ENCODE data around the gene DDB1. TPM values are rescaled to one million over a fixed set of nuclear protein-coding genes. Genes with fewer than 3 reads are reported as not detected.

The DDB1 gene
- total RNA-seq, 1 donor from 2014 or later: 215 TPM

DNA sequence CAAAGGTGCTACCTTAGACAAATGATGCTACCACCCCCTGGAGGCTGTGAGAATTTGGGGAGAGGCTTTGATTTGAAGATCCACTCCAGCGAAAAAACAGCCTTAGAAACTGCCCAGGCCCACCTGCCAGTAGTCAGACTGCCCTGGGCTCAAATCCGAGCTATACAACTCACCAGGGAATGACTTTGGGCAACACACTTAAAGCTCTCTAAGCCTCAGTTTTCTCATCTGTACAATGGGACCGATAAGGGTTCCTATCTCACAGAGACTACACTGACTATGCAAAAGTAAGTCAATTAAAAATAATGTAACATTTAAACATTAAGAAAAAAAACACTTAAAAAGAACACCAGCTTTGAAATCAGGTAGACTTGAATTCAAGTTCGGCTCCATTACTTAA is 57.7 kb downstream of the DDB1 start:
- H3K4me3 ChIP-seq (ENCODE audit: low read length in 3 of 3): no peak overlapping the region
- H3K9me3 ChIP-seq (ENCODE audit: control insufficient read depth in 3 of 3, low read length in 3 of 3): no peaks in the 10 kb centered on the region
- H3K27ac ChIP-seq (ENCODE audit: low read depth, low read length): no peak overlapping the region

DNA sequence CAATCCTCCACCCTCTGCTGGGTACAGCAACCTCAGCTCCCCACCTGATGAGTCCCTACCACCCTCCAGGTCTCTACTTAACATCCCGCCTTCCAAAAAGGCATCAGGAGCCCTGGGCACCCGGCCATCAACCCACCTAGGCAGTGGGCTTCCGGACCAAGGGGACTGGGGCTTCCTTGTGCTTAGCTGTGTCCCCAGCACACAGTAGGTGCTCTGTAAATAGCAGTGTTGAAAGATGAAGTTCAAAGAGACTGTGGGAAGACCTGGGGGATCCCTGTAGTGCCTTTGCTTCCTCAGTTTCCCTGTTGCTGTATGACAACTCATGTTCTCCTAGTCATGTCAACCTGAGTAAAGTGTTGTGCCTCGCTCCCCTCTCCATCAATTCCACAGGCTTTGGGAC is 58.8 kb downstream of the DDB1 start:
- Histone ChIP-seq H3K27me3 (ENCODE audit: control insufficient read depth in 3 of 3, insufficient read depth in 3 of 3, low read length in 3 of 3) (no peaks in the 10 kb centered on the region), H3K36me3 (ENCODE audit: control insufficient read depth in 3 of 3, insufficient read depth in 3 of 3, low read length in 3 of 3) (peaks cover 0 to 7% (median 4%) of the 10 kb centered on the region in 3 donors), H3K9me3 (ENCODE audit: control insufficient read depth in 3 of 3, low read length in 3 of 3) (no peaks in the 10 kb centered on the region), H3K4me1 (ENCODE audit: control insufficient read depth in 3 of 3, insufficient read depth in 3 of 3, low read length in 3 of 3) (no peaks in the 10 kb centered on the region), H3K9ac (ENCODE audit: low read depth in 1 of 3, low read length in 3 of 3) (no peak overlapping the region), H3K4me3 (ENCODE audit: low read length in 3 of 3) (no peak overlapping the region), H3K27ac (ENCODE audit: low read depth, low read length) (no peak overlapping the region)

More for the DNA sequence above, 57.7 kb downstream of the DDB1 start:
- H3K36me3 ChIP-seq (ENCODE audit: control insufficient read depth in 3 of 3, insufficient read depth in 3 of 3, low read length in 3 of 3): peaks cover under 1 to 7% (median 4%) of the 10 kb centered on the region in 3 donors
- H3K27me3 ChIP-seq (ENCODE audit: control insufficient read depth in 3 of 3, insufficient read depth in 3 of 3, low read length in 3 of 3): no peaks in the 10 kb centered on the region
- H3K9ac ChIP-seq (ENCODE audit: low read depth in 1 of 3, low read length in 3 of 3): no peak overlapping the region
- no peaks in the 10 kb centered on the region for H3K4me1 ChIP-seq (ENCODE audit: control insufficient read depth in 3 of 3, insufficient read depth in 3 of 3, low read length in 3 of 3)

DNA sequence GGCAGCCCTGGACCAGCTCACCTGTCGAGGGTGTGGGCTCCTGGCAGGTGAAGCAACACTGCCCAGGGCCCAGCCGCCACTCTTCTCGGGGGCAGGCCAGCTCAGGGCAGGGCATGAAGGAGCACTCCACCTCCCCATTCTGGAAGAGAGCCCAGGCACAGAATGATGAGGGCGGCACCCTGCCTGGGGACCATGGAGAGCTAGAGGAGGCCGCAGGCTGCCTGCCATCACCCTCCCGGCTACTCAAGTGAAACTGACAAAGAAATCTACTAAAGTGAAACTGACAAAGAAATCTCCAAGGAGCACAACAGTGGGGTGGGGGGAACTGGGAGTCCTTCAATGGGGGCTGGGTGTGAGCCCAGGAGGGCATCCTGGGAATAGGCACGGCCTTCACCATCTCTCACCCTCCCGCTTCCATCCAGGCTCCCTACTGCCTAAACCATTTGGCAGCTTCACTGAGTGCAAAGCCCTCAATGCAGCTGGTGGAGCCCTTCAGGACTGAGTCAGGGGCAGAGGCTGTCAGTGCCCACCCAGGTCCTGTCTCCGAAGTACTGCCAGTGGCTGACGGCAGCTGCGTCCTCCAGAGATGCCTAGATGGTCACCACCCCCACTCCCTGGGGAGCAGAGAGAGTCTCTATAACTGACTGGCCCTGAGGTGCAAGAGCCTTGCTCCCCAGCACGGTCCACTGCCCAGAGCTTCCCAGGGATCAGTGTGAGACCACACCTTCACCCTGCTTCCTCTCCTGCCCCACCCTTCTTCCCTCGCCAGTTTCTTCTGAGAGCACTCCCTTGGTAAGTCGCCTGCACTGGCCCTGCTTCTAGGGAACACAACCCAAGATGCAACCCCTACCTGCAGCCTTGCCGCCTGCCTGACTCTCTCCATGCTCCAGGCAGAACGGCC is 59.5 kb downstream of the DDB1 start:
- Histone ChIP-seq H3K4me1 (ENCODE audit: control insufficient read depth in 3 of 3, insufficient read depth in 3 of 3, low read length in 3 of 3) (no peaks in the 10 kb centered on the region), H3K9ac (ENCODE audit: low read depth in 1 of 3, low read length in 3 of 3) (no peak overlapping the region), H3K36me3 (ENCODE audit: control insufficient read depth in 3 of 3, insufficient read depth in 3 of 3, low read length in 3 of 3) (peaks cover 0 to 7% (median 4%) of the 10 kb centered on the region in 3 donors), H3K9me3 (ENCODE audit: control insufficient read depth in 3 of 3, low read length in 3 of 3) (no peaks in the 10 kb centered on the region), H3K4me3 (ENCODE audit: low read length in 3 of 3) (no peak overlapping the region), H3K27me3 (ENCODE audit: control insufficient read depth in 3 of 3, insufficient read depth in 3 of 3, low read length in 3 of 3) (no peaks in the 10 kb centered on the region), H3K27ac (ENCODE audit: low read depth, low read length) (no peak overlapping the region)

GRCh38 chr11:61272731-61273130 is 60.2 kb downstream of the DDB1 start:
- Histone ChIP-seq H3K27me3 (ENCODE audit: control insufficient read depth in 3 of 3, insufficient read depth in 3 of 3, low read length in 3 of 3) (no peaks in the 10 kb centered on the region), H3K9ac (ENCODE audit: low read depth in 1 of 3, low read length in 3 of 3) (no peak overlapping the region), H3K4me3 (ENCODE audit: low read length in 3 of 3) (no peak overlapping the region), H3K36me3 (ENCODE audit: control insufficient read depth in 3 of 3, insufficient read depth in 3 of 3, low read length in 3 of 3) (peaks cover 0 to 7% (median 4%) of the 10 kb centered on the region in 3 donors), H3K9me3 (ENCODE audit: control insufficient read depth in 3 of 3, low read length in 3 of 3) (no peaks in the 10 kb centered on the region), H3K4me1 (ENCODE audit: control insufficient read depth in 3 of 3, insufficient read depth in 3 of 3, low read length in 3 of 3) (no peaks in the 10 kb centered on the region), H3K27ac (ENCODE audit: low read depth, low read length) (no peak overlapping the region)

GRCh38 chr11:61270354-61271076 is 62.4 kb downstream of the DDB1 start:
- Histone ChIP-seq H3K27ac (ENCODE audit: low read depth, low read length) (no peak overlapping the region), H3K4me3 (ENCODE audit: low read length in 3 of 3) (no peak overlapping the region), H3K36me3 (ENCODE audit: control insufficient read depth in 3 of 3, insufficient read depth in 3 of 3, low read length in 3 of 3) (peaks cover 0 to 7% (median 4%) of the 10 kb centered on the region in 3 donors), H3K9me3 (ENCODE audit: control insufficient read depth in 3 of 3, low read length in 3 of 3) (no peaks in the 10 kb centered on the region), H3K27me3 (ENCODE audit: control insufficient read depth in 3 of 3, insufficient read depth in 3 of 3, low read length in 3 of 3) (no peaks in the 10 kb centered on the region), H3K4me1 (ENCODE audit: control insufficient read depth in 3 of 3, insufficient read depth in 3 of 3, low read length in 3 of 3) (no peaks in the 10 kb centered on the region), H3K9ac (ENCODE audit: low read depth in 1 of 3, low read length in 3 of 3) (no peak overlapping the region)

- Histone ChIP-seq H3K27me3 (ENCODE audit: control insufficient read depth in 3 of 3, insufficient read depth in 3 of 3, low read length in 3 of 3) (no peaks in the 10 kb centered on the region), H3K9me3 (ENCODE audit: control insufficient read depth in 3 of 3, low read length in 3 of 3) (no peaks in the 10 kb centered on the region), H3K27ac (ENCODE audit: low read depth, low read length) (no peak overlapping the region), H3K4me1 (ENCODE audit: control insufficient read depth in 3 of 3, insufficient read depth in 3 of 3, low read length in 3 of 3) (no peaks in the 10 kb centered on the region), H3K4me3 (ENCODE audit: low read length in 3 of 3) (no peak overlapping the region), H3K9ac (ENCODE audit: low read depth in 1 of 3, low read length in 3 of 3) (no peak overlapping the region), H3K36me3 (ENCODE audit: control insufficient read depth in 3 of 3, insufficient read depth in 3 of 3, low read length in 3 of 3) (peaks cover 0 to 3% (median 2%) of the 10 kb centered on the region in 3 donors)
Observed at GRCh38 chr11:61268588-61269250, 64.2 kb downstream of the DDB1 start.

GRCh38 chr11:61267437-61267841 is 65.5 kb downstream of the DDB1 start:
- no peaks in the 10 kb centered on the region for H3K9me3 ChIP-seq (ENCODE audit: control insufficient read depth in 3 of 3, low read length in 3 of 3)
- H3K27me3 ChIP-seq (ENCODE audit: control insufficient read depth in 3 of 3, insufficient read depth in 3 of 3, low read length in 3 of 3): no peaks in the 10 kb centered on the region
- H3K4me3 ChIP-seq (ENCODE audit: low read length in 3 of 3): no peak overlapping the region
- no peaks in the 10 kb centered on the region for H3K4me1 ChIP-seq (ENCODE audit: control insufficient read depth in 3 of 3, insufficient read depth in 3 of 3, low read length in 3 of 3)
- no peak overlapping the region for H3K9ac ChIP-seq (ENCODE audit: low read depth in 1 of 3, low read length in 3 of 3)
- H3K27ac ChIP-seq (ENCODE audit: low read depth, low read length): no peak overlapping the region
- H3K36me3 ChIP-seq (ENCODE audit: control insufficient read depth in 3 of 3, insufficient read depth in 3 of 3, low read length in 3 of 3): peaks cover 0 to 3% (median 0%) of the 10 kb centered on the region in 3 donors

GRCh38 chr11:61266602-61267001 is 66.3 kb downstream of the DDB1 start:
- Histone ChIP-seq H3K4me3 (ENCODE audit: low read length in 3 of 3) (no peak overlapping the region), H3K9me3 (ENCODE audit: control insufficient read depth in 3 of 3, low read length in 3 of 3) (no peaks in the 10 kb centered on the region), H3K9ac (ENCODE audit: low read depth in 1 of 3, low read length in 3 of 3) (no peak overlapping the region), H3K4me1 (ENCODE audit: control insufficient read depth in 3 of 3, insufficient read depth in 3 of 3, low read length in 3 of 3) (no peaks in the 10 kb centered on the region), H3K27me3 (ENCODE audit: control insufficient read depth in 3 of 3, insufficient read depth in 3 of 3, low read length in 3 of 3) (no peaks in the 10 kb centered on the region), H3K36me3 (ENCODE audit: control insufficient read depth in 3 of 3, insufficient read depth in 3 of 3, low read length in 3 of 3) (peaks cover 0 to 3% (median 0%) of the 10 kb centered on the region in 3 donors), H3K27ac (ENCODE audit: low read depth, low read length) (no peak overlapping the region)

GRCh38 chr11:61265357-61265756 is 67.5 kb downstream of the DDB1 start:
- Histone ChIP-seq H3K27ac (ENCODE audit: low read depth, low read length) (no peak overlapping the region), H3K9me3 (ENCODE audit: control insufficient read depth in 3 of 3, low read length in 3 of 3) (no peaks in the 10 kb centered on the region), H3K36me3 (ENCODE audit: control insufficient read depth in 3 of 3, insufficient read depth in 3 of 3, low read length in 3 of 3) (peaks cover 0 to 3% (median 0%) of the 10 kb centered on the region in 3 donors), H3K9ac (ENCODE audit: low read depth in 1 of 3, low read length in 3 of 3) (no peak overlapping the region), H3K4me1 (ENCODE audit: control insufficient read depth in 3 of 3, insufficient read depth in 3 of 3, low read length in 3 of 3) (no peaks in the 10 kb centered on the region), H3K27me3 (ENCODE audit: control insufficient read depth in 3 of 3, insufficient read depth in 3 of 3, low read length in 3 of 3) (no peaks in the 10 kb centered on the region), H3K4me3 (ENCODE audit: low read length in 3 of 3) (no peak overlapping the region)

Measured in skeletal muscle tissue (tissue), 4 donors.